Myocyte (in vitro differentiated cells): Measurements from ENCODE around the gene NRROS. TPM values are rescaled to one million over a fixed set of nuclear protein-coding genes. Genes with fewer than 3 reads are reported as not detected.

ENCODE experiments used
- DNase-seq: peaks from one replicate; pipeline ENCODE4 v3.0.0-alpha.2; 2012; ENCODE audit warnings: low read depth
- total RNA-seq: library from RNA; depleted of rRNA; stranded (reverse); fragments of >200 nt; gene quantifications from 2 replicates; pipeline ENCODE4 v1.2.3, GENCODE V29; 2014

The NRROS gene
- total RNA-seq, 1 donor from 2014 or later, result 0.59 TPM

- DNase-seq, result no peak
Measured at GRCh38 chr3:196677353-196677752, 37.9 kb downstream of the NRROS start.

DNA sequence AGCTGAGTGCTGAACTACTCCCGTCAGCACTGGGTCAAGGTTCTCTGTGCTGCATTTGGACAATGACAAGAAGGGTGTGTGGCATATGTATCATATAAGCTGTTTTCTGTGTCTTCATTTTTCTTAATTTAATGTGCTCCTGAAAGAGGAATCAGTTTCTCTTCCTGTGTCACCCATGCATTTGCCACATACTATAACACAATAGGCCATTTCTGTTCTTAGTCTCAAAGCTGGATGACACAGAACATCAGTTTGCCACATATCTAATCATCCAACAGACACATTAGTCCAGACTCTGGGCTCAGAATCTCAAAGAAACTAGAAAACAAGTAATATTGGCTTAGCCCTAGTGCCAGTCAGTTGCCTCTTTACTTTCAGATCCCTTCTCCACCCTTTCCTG lies 38.4 kb downstream of the NRROS start:
- no peak for DNase-seq

DNA sequence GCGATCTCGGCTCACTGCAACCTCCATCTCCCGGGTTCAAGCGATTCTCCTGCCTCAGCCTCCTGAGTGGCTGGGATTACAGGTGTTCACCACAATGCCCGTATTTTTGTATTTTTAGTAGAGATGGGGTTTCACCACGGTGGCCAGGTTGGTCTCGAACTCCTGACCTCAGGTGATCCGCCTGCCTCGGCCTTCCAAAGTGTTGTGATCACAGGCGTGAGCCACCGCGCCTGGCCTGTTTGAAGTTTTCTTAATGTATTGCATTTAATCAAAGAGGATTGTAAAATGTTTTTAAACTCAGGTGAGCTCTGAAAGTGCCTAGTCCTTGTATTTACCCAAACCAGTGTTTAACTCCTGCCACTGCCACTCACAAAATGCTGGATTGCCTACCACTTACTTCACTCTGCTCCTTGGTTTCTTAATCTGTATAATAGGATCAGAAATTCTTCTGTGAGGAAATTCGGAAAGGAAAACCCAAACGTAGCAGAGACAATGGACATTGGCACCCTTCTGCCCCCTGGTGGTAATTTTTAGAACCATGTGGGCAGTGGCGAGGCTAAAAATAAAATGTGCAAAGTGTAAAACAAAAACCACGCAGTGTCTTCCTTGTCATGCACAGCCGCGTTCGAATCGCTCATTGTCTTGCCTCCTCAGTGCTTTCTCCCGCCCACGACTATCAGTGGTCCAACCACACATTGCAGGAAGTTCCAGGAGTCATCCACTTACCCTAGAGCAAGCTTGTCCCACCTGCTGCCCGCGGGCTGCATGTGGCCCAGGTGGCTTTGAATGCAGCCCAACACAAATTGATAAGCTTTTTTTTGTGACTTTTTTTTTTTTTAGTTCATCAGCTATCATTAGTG lies 45.3 kb downstream of the NRROS start:
- DNase-seq, result peak; percentile 82

GRCh38 chr3:196686436-196686835 lies 46.9 kb downstream of the NRROS start:
- DNase-seq, result no peak

DNA sequence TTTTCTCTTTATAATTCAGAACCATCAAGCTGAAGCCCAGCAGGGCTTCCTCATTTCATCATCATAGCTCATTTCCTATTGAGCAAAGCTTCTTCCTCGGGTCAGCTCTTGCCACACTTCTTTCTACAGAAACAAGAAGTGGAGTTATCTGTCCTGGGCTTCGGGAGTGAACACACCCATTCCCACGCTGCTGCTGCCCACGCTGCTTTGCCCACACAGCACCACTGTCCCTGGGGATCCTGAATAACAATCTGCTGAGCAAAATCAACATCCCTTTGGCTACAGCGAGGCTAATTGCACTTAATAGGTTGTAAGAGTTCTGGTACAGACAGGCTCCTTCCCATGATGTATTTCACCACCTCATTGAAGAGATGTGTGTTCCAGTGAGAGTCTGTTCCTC lies 48.9 kb downstream of the NRROS start:
- DNase-seq, result peak; percentile 29

- no peak for DNase-seq
Measured at GRCh38 chr3:196689941-196690660, 50.6 kb downstream of the NRROS start.

- DNase-seq, result no peak
Measured at GRCh38 chr3:196691386-196691785, 51.9 kb downstream of the NRROS start.

DNA sequence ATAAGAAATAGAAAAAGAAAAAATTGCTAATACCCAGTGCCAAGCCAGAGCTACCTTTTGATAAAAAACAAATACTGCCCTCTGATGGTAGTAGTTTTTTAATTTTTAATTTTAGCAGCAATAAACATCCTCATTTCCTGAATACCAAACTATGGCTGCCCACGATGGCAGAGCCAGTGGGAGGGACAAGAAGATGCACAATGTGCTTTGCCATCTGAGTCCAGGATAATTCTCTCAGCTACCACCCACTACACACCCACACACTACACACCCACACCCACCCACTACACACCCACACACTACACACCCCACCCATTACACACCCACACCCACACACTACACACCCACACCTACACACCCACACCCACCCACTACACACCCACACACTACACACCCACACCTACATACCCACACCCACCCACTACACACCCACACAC lies 54.7 kb downstream of the NRROS start:
- DNase-seq, result peak; percentile 30

DNA sequence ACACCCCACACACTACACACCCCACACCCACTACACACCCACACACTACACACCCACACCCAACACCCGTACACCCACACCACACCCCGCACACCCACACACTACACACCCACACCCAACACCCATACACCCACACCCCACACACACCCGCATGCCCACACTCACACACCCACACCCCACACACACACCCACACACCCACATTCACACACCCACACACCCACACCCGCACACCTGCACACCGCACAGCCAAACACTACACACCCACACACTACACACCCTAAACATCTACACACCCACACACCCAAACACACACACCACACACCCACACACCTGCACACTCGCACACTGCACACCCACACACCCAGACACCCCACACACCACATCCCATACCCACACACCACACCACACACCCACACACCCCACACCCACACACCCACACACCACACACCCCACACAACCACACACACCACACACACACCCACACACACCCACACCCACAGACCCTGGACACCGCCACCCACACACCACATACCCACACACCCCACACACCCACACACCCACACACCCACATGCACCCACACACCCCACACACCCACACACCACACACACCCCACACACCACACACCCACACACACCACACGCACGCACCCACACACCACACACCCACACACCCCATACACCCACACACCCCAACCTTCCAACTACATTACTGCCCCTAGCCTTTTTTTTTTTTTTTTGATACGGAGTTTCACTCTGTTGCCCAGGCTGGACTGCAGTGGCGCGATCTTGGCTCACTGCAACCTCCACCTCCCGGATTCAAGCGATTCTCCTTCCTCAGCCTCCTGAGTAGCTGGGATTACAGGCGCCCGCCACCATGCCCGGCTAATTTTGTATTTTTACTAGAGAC lies 55.7 kb downstream of the NRROS start:
- no peak for DNase-seq

DNA sequence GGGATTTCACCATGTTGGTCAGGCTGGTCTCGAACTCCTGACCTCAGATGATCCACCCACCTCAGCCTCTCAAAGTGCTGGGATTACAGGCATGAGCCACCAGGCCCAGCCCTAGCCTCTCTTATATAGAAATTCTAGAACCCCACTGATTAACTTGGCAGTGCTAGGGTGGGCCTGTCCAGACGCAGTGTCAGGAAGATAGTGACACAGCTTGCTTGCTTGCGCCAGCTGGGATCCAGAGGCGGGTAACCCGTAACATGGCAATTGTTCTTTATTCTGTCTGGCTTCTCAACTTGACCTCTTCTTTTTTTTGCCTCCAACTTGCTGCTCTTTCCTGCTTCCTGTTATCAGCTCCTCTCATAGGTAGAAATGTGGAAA lies 56.3 kb downstream of the NRROS start:
- DNase-seq, result no peak

GRCh38 chr3:196697270-196697669 lies 57.8 kb downstream of the NRROS start:
- no peak for DNase-seq

- DNase-seq, result no peak
Measured at GRCh38 chr3:196699749-196700148, 60.3 kb downstream of the NRROS start.

- no peak for DNase-seq
Measured at GRCh38 chr3:196700801-196701200, 61.3 kb downstream of the NRROS start.

GRCh38 chr3:196706327-196706726 lies 66.8 kb downstream of the NRROS start:
- no peak for DNase-seq

GRCh38 chr3:196706731-196707130 lies 67.2 kb downstream of the NRROS start:
- DNase-seq, result no peak

- no peak for DNase-seq
Measured at GRCh38 chr3:196707566-196707965, 68.1 kb downstream of the NRROS start.

- DNase-seq, result no peak
Measured at GRCh38 chr3:196708467-196708866, 69.0 kb downstream of the NRROS start.
